Right cardiac atrium (tissue), 5 donors: ENCODE data around the gene STPG4. TPM values are rescaled to one million over a fixed set of nuclear protein-coding genes. Genes with fewer than 3 reads are reported as not detected.
A peak's percentile ranks its signal among the peaks of the same experiment; 100 is the strongest.

Experiments
- ATAC-seq, 2 donors: fragments of 200-7000 bp; cut with Tn5 transposase; one replicate each; pipeline versions ENCODE4 v1.8.0 to v1.9.1; 2020; ENCODE audit warnings: moderate library complexity in 2 of 2, mild to moderate bottlenecking in 1 of 2
- DNase-seq, 3 donors: peaks; one replicate each; pipeline ENCODE4 v3.0.0-alpha.2; 2020
- H3K27ac ChIP-seq: one replicate; pipeline ENCODE4 v1.5.1; 2013; ENCODE audit warnings: mild to moderate bottlenecking, low read length, control low read depth, moderate library complexity
- H3K27me3 ChIP-seq: one replicate; pipeline ENCODE4 v1.6.1; 2013; ENCODE audit not compliant: control insufficient read depth, insufficient read depth
- H3K4me1 ChIP-seq: one replicate; pipeline ENCODE4 v1.6.1; 2013; ENCODE audit warnings: low read length; ENCODE audit not compliant: control insufficient read depth, insufficient read depth
- H3K4me3 ChIP-seq: one replicate; pipeline ENCODE4 v1.5.1; 2013; ENCODE audit warnings: low read length, control low read depth
- H3K9me3 ChIP-seq: one replicate; pipeline ENCODE4 v1.6.1; 2013; ENCODE audit warnings: low read length; ENCODE audit not compliant: control insufficient read depth
- WGBS: extraction: QIAGEN DNeasy Blood & Tissue Kit; methylation state at CpG from one replicate; pipeline ENCODE4 v1.1.7; 2013; 5-methylcytosine and 5-hydroxymethylcytosine counted together
- intact Hi-C, 4 donors: fragments of 100-400 bp; cut with DNase I; formaldehyde crosslinking; loops; one replicate each; pipeline versions ENCODE4 v1.11.0 to v1.14.0; 2022 to 2023
- polyA plus RNA-seq: library from polyadenylated mRNA; stranded (reverse); fragments of 200-250 nt; gene quantifications from one replicate; pipeline ENCODE4 v1.2.3, GENCODE V29; 2013
- total RNA-seq, 4 donors: library from RNA; stranded (reverse); fragmentation: NEBNext Ultra II Directional; extraction: Animal tissue kit (Norgen Biotek cat#: 25700); gene quantifications; one replicate each; pipeline ENCODE4 v1.2.1, GENCODE V29; 2021
- donor health status: healthy with polysubstance abuse.
- donor health status: DM: no; HTN: yes; CAD: no.
- donor health status: DM: no; HTN: no; CAD: no.
- donor health status: DM: no; HTN: yes; CAD: no; lungs with severe emphysema.
- donor health status: DM: yes; HTN: yes; CAD: no.

The STPG4 gene
- total and polyA plus RNA-seq, 5 donors, result 0.20 to 0.29 TPM; not detected in 3

- no peaks in the 10 kb centered on the region for H3K27me3 ChIP-seq
- intact Hi-C loops, result no loop called here
- H3K9me3 ChIP-seq, result no peaks in the 10 kb centered on the region
- DNase-seq, result peak in 1 of 3 donors; percentile 44
- no peak for ATAC-seq
- H3K27ac ChIP-seq, result no peak overlapping the region
- WGBS, result 78% methylated on average over 3 of the region's 3 CpGs
- H3K4me3 ChIP-seq, result no peak overlapping the region
- H3K4me1 ChIP-seq, result peaks cover 18% of the 10 kb centered on the region
These were observed 68.1 kb downstream of the STPG4 start for GRCh38 chr2:47087051-47087450.

DNA sequence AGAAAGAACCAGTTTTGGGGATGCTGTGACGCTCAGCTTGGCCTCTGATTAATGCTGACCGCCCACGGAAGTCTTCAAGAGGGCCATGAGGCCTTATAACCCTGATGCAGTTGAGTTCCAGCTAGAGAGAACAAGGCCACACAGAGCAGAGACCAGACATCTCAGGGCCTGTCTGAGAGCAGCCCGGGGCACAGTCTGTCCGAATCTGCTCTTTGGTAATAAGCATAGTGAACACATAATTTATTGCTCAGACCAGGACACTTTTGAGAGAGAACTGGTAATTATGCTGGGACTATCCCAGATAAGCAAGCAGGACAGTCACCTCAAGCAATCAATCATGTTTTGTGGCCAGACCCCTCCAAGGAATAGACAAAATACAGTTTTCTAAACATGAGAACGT, 68.5 kb downstream of the STPG4 start:
- no peaks in the 10 kb centered on the region for H3K27me3 ChIP-seq
- peaks cover 18% of the 10 kb centered on the region for H3K4me1 ChIP-seq
- H3K27ac ChIP-seq, result no peak overlapping the region
- WGBS, result 59% methylated on average over 6 of the region's 6 CpGs
- H3K4me3 ChIP-seq, result no peak overlapping the region
- H3K9me3 ChIP-seq, result no peaks in the 10 kb centered on the region
- DNase-seq (peak in 1 of 3 donors; percentile 55), ATAC-seq (no peak)
- intact Hi-C loops, result no loop called here

DNA sequence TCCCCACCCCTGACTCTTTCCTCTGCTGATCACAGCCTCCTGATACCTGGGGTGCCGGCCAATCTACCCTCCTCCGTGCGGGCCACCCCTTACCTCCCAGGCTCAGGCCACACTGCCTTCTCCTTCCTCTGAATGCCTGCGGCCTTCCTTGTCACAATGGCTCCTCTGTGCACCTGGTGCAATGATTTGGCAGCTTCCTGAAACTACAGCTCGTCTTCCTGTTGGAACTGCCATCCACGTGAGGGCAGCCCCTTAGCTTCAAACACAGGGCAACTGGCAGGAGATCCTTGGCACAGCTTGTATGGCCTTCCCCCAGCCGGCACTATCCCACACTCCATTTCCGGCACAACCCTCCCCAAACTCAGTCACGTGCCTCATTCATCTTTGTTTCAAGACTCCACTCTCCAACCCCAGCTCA, 69.0 kb downstream of the STPG4 start:
- intact Hi-C loops, result no loop called here
- WGBS, result 38% methylated on average over 9 of the region's 9 CpGs
- no peak overlapping the region for H3K27ac ChIP-seq
- ATAC-seq (peak; percentile 2 to 5), DNase-seq (peak in 2 of 3 donors; percentile 51 to 56)
- peaks cover 18% of the 10 kb centered on the region for H3K4me1 ChIP-seq
- no peaks in the 10 kb centered on the region for H3K9me3 ChIP-seq
- H3K27me3 ChIP-seq, result no peaks in the 10 kb centered on the region
- H3K4me3 ChIP-seq, result no peak overlapping the region

- H3K4me1 ChIP-seq, result peaks cover 23% of the 10 kb centered on the region
- H3K27me3 ChIP-seq, result no peaks in the 10 kb centered on the region
- peak overlapping the region; percentile 25 for H3K27ac ChIP-seq
- intact Hi-C loops, result no loop called here
- ATAC-seq, result peak; percentile 37 to 47
- H3K4me3 ChIP-seq, result no peak overlapping the region
- DNase-seq, result peak in 2 of 3 donors; percentile 76 to 79
- no peaks in the 10 kb centered on the region for H3K9me3 ChIP-seq
- 63% methylated on average over 17 of the region's 17 CpGs for WGBS
These were observed 71.0 kb downstream of the STPG4 start for GRCh38 chr2:47083886-47084687.

DNA sequence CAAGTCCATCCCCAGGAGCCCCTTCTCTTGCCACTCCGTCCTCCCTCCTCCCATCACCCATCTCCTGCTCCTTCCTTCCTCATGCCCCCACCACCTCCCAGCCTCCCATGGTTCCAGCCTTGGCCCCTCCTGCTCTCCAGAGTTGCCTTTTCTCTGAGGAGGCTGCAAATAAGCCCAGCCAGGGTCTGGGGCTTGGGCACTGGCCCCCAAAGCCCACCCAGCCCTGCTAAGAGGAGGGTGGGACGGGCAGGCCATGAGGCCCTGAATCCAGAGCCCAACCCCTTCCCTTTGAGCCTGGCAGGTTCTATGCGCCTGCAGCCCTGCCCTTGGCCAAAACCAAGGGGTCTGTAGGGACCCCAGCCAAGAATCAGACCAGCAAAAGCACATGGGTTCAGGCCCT, 71.6 kb downstream of the STPG4 start:
- WGBS, result 84% methylated on average over 3 of the region's 3 CpGs
- Histone ChIP-seq H3K9me3 (no peaks in the 10 kb centered on the region), H3K27ac (no peak overlapping the region), H3K4me1 (peaks cover 21% of the 10 kb centered on the region), H3K27me3 (no peaks in the 10 kb centered on the region), H3K4me3 (no peak overlapping the region)
- no peak for ATAC-seq
- intact Hi-C loops, result no loop called here
- no peak for DNase-seq

DNA sequence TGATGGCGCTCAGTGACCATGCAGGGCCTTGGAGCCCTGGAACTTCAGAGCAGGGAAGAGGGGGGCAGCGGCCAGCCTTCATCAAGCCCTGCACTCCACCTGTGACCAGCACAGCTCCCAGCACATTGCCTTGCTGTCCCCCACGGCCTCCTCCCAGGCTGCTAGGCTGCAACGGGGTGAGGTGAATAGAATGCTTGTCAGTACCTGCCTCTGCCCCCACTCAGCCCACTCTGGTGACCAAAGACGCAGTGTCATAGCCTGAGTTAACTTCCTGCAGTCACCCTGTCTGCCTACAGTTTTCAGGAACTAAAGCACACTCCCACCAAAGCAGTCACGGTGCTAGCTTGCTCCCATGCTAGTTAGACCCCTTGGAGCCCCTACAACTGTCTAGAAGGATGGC, 72.1 kb downstream of the STPG4 start:
- H3K27me3 ChIP-seq, result no peaks in the 10 kb centered on the region
- no peaks in the 10 kb centered on the region for H3K9me3 ChIP-seq
- H3K27ac ChIP-seq, result no peak overlapping the region
- intact Hi-C loops, result no loop called here
- 87% methylated on average over 6 of the region's 6 CpGs for WGBS
- no peak overlapping the region for H3K4me3 ChIP-seq
- ATAC-seq, result no peak
- peaks cover 18% of the 10 kb centered on the region for H3K4me1 ChIP-seq
- DNase-seq, result peak in 1 of 3 donors; percentile 47

GRCh38 chr2:47080888-47081301, 74.2 kb downstream of the STPG4 start:
- Histone ChIP-seq H3K27ac (no peak overlapping the region), H3K4me1 (peaks cover 12% of the 10 kb centered on the region), H3K4me3 (no peak overlapping the region), H3K27me3 (no peaks in the 10 kb centered on the region), H3K9me3 (no peaks in the 10 kb centered on the region)
- intact Hi-C loops, result no loop called here
- WGBS, result 93% methylated on average over 7 of the region's 7 CpGs
- DNase-seq, result peak in 1 of 3 donors; percentile 49
- ATAC-seq, result no peak

GRCh38 chr2:47079515-47080412, 75.3 kb downstream of the STPG4 start:
- intact Hi-C loops, result no loop called here
- DNase-seq (peak in 1 of 3 donors; percentile 75), ATAC-seq (peak; percentile 13 to 37)
- Histone ChIP-seq H3K4me3 (no peak overlapping the region), H3K27me3 (no peaks in the 10 kb centered on the region), H3K27ac (no peak overlapping the region), H3K4me1 (peaks cover 7% of the 10 kb centered on the region), H3K9me3 (no peaks in the 10 kb centered on the region)
- 56% methylated on average over 11 of the region's 11 CpGs for WGBS

DNA sequence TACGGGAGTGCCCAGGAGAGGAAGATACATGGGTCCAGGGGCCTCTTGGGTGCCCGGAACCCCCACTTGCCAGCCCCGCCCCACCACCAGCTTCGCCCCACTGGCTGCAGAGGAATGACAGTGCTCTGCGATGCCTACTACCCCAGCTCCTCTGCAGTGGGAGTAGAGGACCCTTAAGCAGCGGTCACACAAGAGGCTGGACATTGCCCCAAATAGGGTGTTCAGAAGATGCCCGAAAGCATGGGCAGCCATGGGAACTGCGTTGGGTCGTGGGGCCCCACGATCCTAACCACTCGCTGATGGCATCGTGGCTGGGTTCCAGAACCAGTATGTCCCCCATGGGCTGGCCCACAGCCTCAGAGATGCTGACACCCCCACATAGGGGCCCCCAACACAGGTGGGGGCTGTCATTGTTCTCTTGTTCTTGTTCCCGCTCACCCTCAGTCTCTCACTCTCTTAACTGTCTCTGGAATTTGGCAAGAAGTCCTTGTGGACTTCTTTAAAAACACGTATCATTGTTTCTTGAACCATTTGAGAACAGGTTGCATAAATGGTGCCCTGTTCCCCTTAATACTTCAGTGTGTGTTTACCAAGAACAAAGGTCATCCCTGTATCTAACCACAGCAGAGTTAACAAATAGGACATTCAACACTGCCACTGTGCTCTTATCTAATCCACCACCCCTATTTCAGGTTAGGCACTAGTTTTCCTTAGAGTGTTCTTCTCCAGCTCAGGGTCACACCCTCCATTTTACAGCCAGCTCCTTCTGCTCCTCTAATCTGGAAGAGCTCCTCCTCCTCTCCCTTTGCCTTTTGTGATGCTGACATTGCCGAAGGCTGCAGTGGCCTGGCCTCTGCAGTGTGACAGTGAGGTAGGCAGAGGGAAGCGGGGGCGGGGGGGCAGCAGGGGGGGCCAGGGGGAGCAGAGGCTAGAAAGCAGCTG, 76.3 kb downstream of the STPG4 start:
- intact Hi-C loops, result no loop called here
- no peak overlapping the region for H3K27ac ChIP-seq
- 84% methylated on average over 17 of the region's 17 CpGs for WGBS

DNA sequence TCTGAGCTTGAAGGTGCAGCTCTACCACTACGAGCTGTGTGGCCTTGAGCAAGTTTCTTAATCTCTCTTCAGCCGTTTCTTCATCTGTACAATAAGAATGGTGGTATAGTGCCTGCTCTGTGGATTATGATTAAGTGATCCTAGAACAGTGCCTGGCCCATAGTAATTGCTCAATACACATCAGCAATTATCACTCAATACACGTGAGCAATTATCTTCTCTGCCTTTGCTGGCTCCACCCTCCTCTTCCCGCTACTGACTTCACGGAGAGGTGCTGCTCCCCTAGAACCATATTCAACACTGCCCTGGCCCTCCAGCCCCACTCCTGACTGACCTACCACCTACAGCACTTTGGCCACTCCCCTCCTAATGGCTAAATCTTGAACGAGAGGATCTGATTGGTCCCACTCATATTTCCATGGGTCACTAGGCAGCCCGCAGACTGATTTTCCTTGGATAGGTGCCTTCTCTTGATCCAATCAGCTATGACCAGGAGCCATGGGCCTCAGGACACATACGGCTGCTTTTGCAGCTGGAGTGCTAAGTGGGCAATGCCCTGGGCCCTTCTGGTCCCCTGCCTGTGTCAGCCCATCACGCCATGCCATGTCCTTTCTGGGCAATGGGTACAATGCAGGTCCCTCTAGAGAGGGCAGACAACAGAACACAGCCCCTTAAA, 77.5 kb downstream of the STPG4 start:
- Histone ChIP-seq H3K9me3 (no peaks in the 10 kb centered on the region), H3K27me3 (no peaks in the 10 kb centered on the region), H3K4me3 (no peak overlapping the region), H3K4me1 (peaks cover 7% of the 10 kb centered on the region), H3K27ac (peak overlapping the region; percentile 42)
- intact Hi-C loops, result no loop called here
- ATAC-seq (no peak), DNase-seq (no peak)
- 89% methylated on average over 9 of the region's 9 CpGs for WGBS

More for the DNA sequence above, 76.3 kb downstream of the STPG4 start:
- Histone ChIP-seq H3K27me3 (no peaks in the 10 kb centered on the region), H3K4me3 (no peak overlapping the region), H3K9me3 (no peaks in the 10 kb centered on the region), H3K4me1 (peaks cover 7% of the 10 kb centered on the region)
- DNase-seq (peak in 1 of 3 donors; percentile 37), ATAC-seq (no peak)
